PFSK-1 (cell line): ENCODE measurements around the gene TNFRSF1B.

ENCODE experiments used
- FOXP2 ChIP-seq: optimal IDR thresholded peaks from 2 replicates; pipeline ENCODE3; 2011; ENCODE audit warnings: borderline replicate concordance, control low read depth, inconsistent platforms; ENCODE audit not compliant: insufficient read depth; ENCODE audit errors: extremely low read length, extremely low read depth
- POLR2AphosphoS5 ChIP-seq: IDR thresholded peaks from 2 replicates; pipeline ENCODE4 v1.6.1; 2012; ENCODE audit warnings: low read depth, mild to moderate bottlenecking, control low read depth, low read length, moderate library complexity
- SIN3A ChIP-seq: IDR thresholded peaks from 2 replicates; pipeline ENCODE4 v1.6.1; 2012; ENCODE audit warnings: mild to moderate bottlenecking, low read length, moderate library complexity, borderline replicate concordance; ENCODE audit not compliant: insufficient read depth
- TAF1 ChIP-seq: IDR thresholded peaks from 2 replicates; pipeline ENCODE4 v1.6.1; 2012; ENCODE audit warnings: low read length, control low read depth, borderline replicate concordance; ENCODE audit not compliant: insufficient read depth
- TF ChIP-seq, protein P1 (sequence below), 2 experiments: IDR thresholded peaks; 2 replicates each; pipeline versions ENCODE4 v1.6.1 to v1.8.0; 2011 to 2012; ENCODE audit warnings: low read depth in 2 of 2, low read length in 2 of 2, control low read depth in 1 of 2, inconsistent platforms in 1 of 2, mild to moderate bottlenecking in 1 of 2, moderate library complexity in 1 of 2; ENCODE audit not compliant: insufficient read depth in 1 of 2

DNA sequence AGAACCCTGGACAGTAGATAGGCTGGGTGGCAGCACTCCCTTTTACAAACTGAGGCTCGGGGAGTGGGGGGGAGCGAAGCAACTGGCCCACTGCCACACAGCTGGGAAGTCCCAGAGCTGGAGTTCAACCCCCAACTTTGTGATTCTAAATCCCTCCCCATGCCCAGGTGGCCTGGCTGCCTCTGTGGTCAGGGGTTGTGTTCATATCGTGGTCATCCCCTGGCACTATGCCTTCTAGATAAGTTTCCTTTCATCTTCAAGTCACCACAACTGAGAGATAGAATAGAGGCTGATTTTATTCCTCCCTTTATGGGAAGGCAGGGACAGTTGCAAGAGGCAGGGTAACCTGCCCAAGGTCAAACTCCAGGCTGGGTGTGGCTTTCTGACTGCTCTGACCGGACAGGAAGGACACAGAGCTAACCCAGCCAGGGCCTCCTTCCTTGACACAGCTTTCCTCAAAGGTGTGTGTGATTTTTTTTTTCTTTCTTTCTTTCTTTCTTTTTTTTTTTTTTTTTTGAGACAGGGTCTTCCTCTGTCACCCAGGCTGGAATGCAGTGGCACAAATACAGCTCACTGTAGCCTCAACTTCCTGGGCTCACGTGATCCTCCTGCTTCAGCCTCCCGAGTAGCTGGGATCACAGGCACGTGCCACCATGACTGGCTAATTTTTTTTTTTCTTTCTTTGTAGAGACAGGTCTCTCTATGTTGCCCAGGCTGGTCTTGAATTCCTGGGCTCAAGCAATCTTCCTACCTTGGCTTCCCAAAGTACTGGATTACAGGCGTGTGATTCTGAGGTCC lies 18.4 kb upstream of the TNFRSF1B start:
- TF ChIP-seq POLR2AphosphoS5 (no peak), FOXP2 (no peak), TAF1 (no peak), SIN3A (no peak)
- TF ChIP-seq, protein P1, sequence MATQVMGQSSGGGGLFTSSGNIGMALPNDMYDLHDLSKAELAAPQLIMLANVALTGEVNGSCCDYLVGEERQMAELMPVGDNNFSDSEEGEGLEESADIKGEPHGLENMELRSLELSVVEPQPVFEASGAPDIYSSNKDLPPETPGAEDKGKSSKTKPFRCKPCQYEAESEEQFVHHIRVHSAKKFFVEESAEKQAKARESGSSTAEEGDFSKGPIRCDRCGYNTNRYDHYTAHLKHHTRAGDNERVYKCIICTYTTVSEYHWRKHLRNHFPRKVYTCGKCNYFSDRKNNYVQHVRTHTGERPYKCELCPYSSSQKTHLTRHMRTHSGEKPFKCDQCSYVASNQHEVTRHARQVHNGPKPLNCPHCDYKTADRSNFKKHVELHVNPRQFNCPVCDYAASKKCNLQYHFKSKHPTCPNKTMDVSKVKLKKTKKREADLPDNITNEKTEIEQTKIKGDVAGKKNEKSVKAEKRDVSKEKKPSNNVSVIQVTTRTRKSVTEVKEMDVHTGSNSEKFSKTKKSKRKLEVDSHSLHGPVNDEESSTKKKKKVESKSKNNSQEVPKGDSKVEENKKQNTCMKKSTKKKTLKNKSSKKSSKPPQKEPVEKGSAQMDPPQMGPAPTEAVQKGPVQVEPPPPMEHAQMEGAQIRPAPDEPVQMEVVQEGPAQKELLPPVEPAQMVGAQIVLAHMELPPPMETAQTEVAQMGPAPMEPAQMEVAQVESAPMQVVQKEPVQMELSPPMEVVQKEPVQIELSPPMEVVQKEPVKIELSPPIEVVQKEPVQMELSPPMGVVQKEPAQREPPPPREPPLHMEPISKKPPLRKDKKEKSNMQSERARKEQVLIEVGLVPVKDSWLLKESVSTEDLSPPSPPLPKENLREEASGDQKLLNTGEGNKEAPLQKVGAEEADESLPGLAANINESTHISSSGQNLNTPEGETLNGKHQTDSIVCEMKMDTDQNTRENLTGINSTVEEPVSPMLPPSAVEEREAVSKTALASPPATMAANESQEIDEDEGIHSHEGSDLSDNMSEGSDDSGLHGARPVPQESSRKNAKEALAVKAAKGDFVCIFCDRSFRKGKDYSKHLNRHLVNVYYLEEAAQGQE (IDR thresholded peaks at IDR 0.05; ENCODE audit: insufficient read depth in 1 of 2, low read depth in 2 of 2, low read length in 2 of 2) = no peak
